Endothelial cell of umbilical vein (primary cell): ENCODE measurements around the gene ZNF618. TPM values are rescaled to one million over a fixed set of nuclear protein-coding genes. Genes with fewer than 3 reads are reported as not detected.

Experiments
- BruUV-seq: library from RNA; stranded (reverse); fragments of 400-500 nt; replicated peaks from 2 replicates; lab custom pipeline; 2021; lab: Mats Ljungman, UMichigan
- CTCF ChIA-PET: fragments of 300-600, 350-600 bp; sonication (Branson Sonifier 250); formaldehyde crosslinking; loops from one replicate; lab custom pipeline; 2021; ENCODE audit warnings: antibody characterized with exemption, inconsistent platforms; lab: Charles Lee
- POLR2A ChIA-PET: fragments of 300-600, 350-600 bp; sonication (Branson Sonifier 250); formaldehyde crosslinking; loops from one replicate; lab custom pipeline; 2021; ENCODE audit warnings: antibody characterized with exemption, inconsistent platforms; lab: Charles Lee
- DNase-seq: peaks from one replicate; pipeline ENCODE4 v3.0.0-alpha.2; 2011; ENCODE audit warnings: low read depth, low spot score
- FAIRE-seq: peaks from 2 replicates; lab custom pipeline; 2011; peaks lifted over from hg19 to GRCh38; lab: Jason Lieb, UNC
- H2AFZ ChIP-seq: 2 replicates; pipeline ENCODE4 v1.6.0; 2012; ENCODE audit warnings: low read depth, low read length, control low read depth, inconsistent platforms
- H3K27ac ChIP-seq: 2 replicates; pipeline ENCODE4 v1.5.1; 2011; ENCODE audit warnings: low read depth, mild to moderate bottlenecking, control low read depth, low read length, moderate library complexity; ENCODE audit not compliant: insufficient read depth
- H3K27me3 ChIP-seq, 2 experiments: 2 replicates each; pipeline versions ENCODE4 v1.6.0 to v1.6.1; 2011; ENCODE audit warnings: low read length in 2 of 2, mixed read lengths in 1 of 2; ENCODE audit not compliant: control insufficient read depth in 2 of 2, insufficient read depth in 2 of 2
- H3K36me3 ChIP-seq, 2 experiments: 2 replicates in 1 of 2; 3 replicates in 1 of 2; pipeline ENCODE4 v1.5.1; 2011; ENCODE audit warnings: low read length in 2 of 2, mild to moderate bottlenecking in 1 of 2, moderate library complexity in 1 of 2; ENCODE audit not compliant: control insufficient read depth in 2 of 2, insufficient read depth in 2 of 2; ENCODE audit errors: extremely low read depth in 1 of 2
- H3K4me1 ChIP-seq: 3 replicates; pipeline ENCODE4 v1.5.1; 2011; ENCODE audit warnings: mild to moderate bottlenecking, low read length; ENCODE audit not compliant: control insufficient read depth, insufficient read depth; ENCODE audit errors: extremely low read depth
- H3K4me2 ChIP-seq: 2 replicates; pipeline ENCODE4 v1.6.1; 2011; ENCODE audit warnings: low read length, control low read depth, mixed read lengths; ENCODE audit not compliant: insufficient read depth
- H3K4me3 ChIP-seq, 3 experiments: fragments of 200-600 bp in 1 of 3; sonication (generic), shearing (Covaris generic) in 1 of 3; replicated peaks in 1 of 3; 2 replicates each; pipeline ENCODE4 v1.5.1; 2011 to 2016; ENCODE audit warnings: control low read depth in 3 of 3, low read length in 3 of 3, mild to moderate bottlenecking in 2 of 3, inconsistent platforms in 1 of 3, low read depth in 1 of 3, moderate library complexity in 1 of 3; ENCODE audit not compliant: insufficient read depth in 1 of 3
- H3K79me2 ChIP-seq: 2 replicates; pipeline ENCODE4 v1.6.0; 2012; ENCODE audit warnings: low read length, inconsistent platforms; ENCODE audit not compliant: control insufficient read depth, insufficient read depth
- H3K9ac ChIP-seq: replicated peaks from 2 replicates; pipeline ENCODE3; 2011; ENCODE audit warnings: low read length, control low read depth; ENCODE audit not compliant: insufficient read depth; ENCODE audit errors: extremely low read depth
- H3K9me1 ChIP-seq: replicated peaks from 3 replicates; pipeline ENCODE4 v1.6.0; 2011; ENCODE audit warnings: mild to moderate bottlenecking, low read length; ENCODE audit not compliant: control insufficient read depth, insufficient read depth; ENCODE audit errors: extremely low read depth
- H3K9me3 ChIP-seq: replicated peaks from 2 replicates; pipeline ENCODE4 v1.5.1; 2012; ENCODE audit warnings: low read length, inconsistent platforms; ENCODE audit not compliant: control insufficient read depth, insufficient read depth
- H4K20me1 ChIP-seq: replicated peaks from 2 replicates; pipeline ENCODE3; 2011; ENCODE audit warnings: mild to moderate bottlenecking, low read length; ENCODE audit not compliant: control insufficient read depth, insufficient read depth; ENCODE audit errors: extremely low read depth
- EZH2 ChIP-seq: IDR thresholded peaks from 2 replicates; pipeline ENCODE4 v1.6.1; 2012; ENCODE audit warnings: borderline replicate concordance, low read depth, mild to moderate bottlenecking, moderate library complexity, low read length, inconsistent platforms; ENCODE audit not compliant: severe bottlenecking
- FOS ChIP-seq: IDR thresholded peaks from 2 replicates; pipeline ENCODE4 v1.6.1; 2011; ENCODE audit warnings: mild to moderate bottlenecking, low read length, moderate library complexity, borderline replicate concordance; ENCODE audit not compliant: insufficient read depth
- GATA2 ChIP-seq: IDR thresholded peaks from 2 replicates; pipeline ENCODE4 v1.7.0; 2011; ENCODE audit warnings: low read depth, mild to moderate bottlenecking, moderate library complexity, mixed read lengths, low read length; ENCODE audit not compliant: insufficient read length, insufficient read depth
- JUN ChIP-seq: IDR thresholded peaks from 2 replicates; pipeline ENCODE4 v1.6.1; 2011; ENCODE audit warnings: borderline replicate concordance, low read depth; ENCODE audit not compliant: insufficient read length, insufficient read depth
- MAX ChIP-seq: IDR thresholded peaks from 2 replicates; pipeline ENCODE4 v1.6.1; 2011; ENCODE audit not compliant: insufficient read depth, insufficient read length
- MYC ChIP-seq: IDR thresholded peaks from one replicate; pipeline ENCODE4 v1.6.1; 2011; ENCODE audit warnings: mild to moderate bottlenecking, low read depth, low read length
- POLR2A ChIP-seq: IDR thresholded peaks from 2 replicates; pipeline ENCODE4 v1.6.1; 2012; ENCODE audit warnings: low read depth, mild to moderate bottlenecking, control low read depth, low read length
- POLR2AphosphoS5 ChIP-seq: IDR thresholded peaks from 2 replicates; pipeline ENCODE4 v1.6.1; 2012; ENCODE audit warnings: low read depth, mild to moderate bottlenecking, control low read depth, low read length, moderate library complexity; ENCODE audit not compliant: insufficient read depth
- dilution Hi-C: fragments of 300-500 bp; cut with MboI; formaldehyde crosslinking; loops from one replicate; pipeline ENCODE4 v1.15.0; 2019; ENCODE audit warnings: low sequenced_read_pairs; ENCODE audit not compliant: extremely low pct_ligation_motif_present
- intact Hi-C: fragments of 100-400 bp; cut with micrococcal nuclease; formaldehyde crosslinking; loops from one replicate; pipeline ENCODE4 v1.10.0; 2022
- polyA plus RNA-seq, 4 experiments: library from polyadenylated mRNA; depleted of rRNA in 3 of 4; stranded (reverse) in 3 of 4; unstranded in 1 of 4; fragments of >200 nt; gene quantifications; 2 replicates each; pipeline versions ENCODE4 v1.2.1 to v1.2.3, GENCODE V29; 2011 to 2012; ENCODE audit warnings: missing spikeins in 1 of 4
- total RNA-seq: library from RNA; stranded (reverse); gene quantifications from 2 replicates; pipeline ENCODE4 v1.2.3, GENCODE V29; 2021
- TF ChIP-seq, protein P1 (sequence below), 2 donors: IDR thresholded peaks; 1 replicate in 1 of 2; 2 replicates in 1 of 2; pipeline ENCODE4 v1.5.1; 2011; ENCODE audit warnings: low read length in 2 of 2, mild to moderate bottlenecking in 2 of 2, moderate library complexity in 2 of 2, control low read depth in 1 of 2, inconsistent platforms in 1 of 2, low read depth in 1 of 2; ENCODE audit not compliant: insufficient read depth in 1 of 2; ENCODE audit errors: extremely low read depth in 1 of 2

Gene ZNF618
- total and polyA plus RNA-seq, 2 donors (not counting 3 experiments of a cell fraction or from before 2014, with no cell fraction given): 22.6 to 80.3 TPM

DNA sequence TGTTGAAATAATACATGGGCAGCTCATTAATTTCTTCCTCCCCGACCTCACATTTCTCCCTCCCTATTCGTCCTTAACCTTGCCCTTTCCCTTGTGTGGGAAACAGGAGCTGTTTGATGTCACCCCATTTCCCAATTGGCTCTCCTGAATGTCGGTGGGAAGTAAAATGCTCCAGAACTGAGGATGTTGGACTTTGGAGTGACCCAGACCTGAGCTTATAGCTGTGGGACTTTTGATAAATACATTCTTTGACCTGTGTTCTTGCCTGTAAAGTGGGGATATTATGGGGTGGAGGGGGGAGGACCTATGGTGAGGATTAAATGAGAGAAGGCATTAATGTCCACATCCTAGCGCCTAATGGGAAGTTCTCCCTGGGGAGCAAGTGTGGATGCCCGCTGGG lies 91.3 kb downstream of the ZNF618 start:
- H3K27ac ChIP-seq: no peak overlapping the region
- peaks cover 11% of the 10 kb centered on the region for H3K4me1 ChIP-seq
- TF ChIP-seq MYC (no peak), EZH2 (no peak), GATA2 (no peak), FOS (no peak), POLR2AphosphoS5 (no peak), POLR2A (no peak), JUN (no peak), MAX (no peak)
- TF ChIP-seq, protein P1, sequence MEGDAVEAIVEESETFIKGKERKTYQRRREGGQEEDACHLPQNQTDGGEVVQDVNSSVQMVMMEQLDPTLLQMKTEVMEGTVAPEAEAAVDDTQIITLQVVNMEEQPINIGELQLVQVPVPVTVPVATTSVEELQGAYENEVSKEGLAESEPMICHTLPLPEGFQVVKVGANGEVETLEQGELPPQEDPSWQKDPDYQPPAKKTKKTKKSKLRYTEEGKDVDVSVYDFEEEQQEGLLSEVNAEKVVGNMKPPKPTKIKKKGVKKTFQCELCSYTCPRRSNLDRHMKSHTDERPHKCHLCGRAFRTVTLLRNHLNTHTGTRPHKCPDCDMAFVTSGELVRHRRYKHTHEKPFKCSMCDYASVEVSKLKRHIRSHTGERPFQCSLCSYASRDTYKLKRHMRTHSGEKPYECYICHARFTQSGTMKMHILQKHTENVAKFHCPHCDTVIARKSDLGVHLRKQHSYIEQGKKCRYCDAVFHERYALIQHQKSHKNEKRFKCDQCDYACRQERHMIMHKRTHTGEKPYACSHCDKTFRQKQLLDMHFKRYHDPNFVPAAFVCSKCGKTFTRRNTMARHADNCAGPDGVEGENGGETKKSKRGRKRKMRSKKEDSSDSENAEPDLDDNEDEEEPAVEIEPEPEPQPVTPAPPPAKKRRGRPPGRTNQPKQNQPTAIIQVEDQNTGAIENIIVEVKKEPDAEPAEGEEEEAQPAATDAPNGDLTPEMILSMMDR (IDR thresholded peaks at IDR 0.05; ENCODE audit: extremely low read depth in 1 of 2, insufficient read depth in 1 of 2, low read depth in 1 of 2, low read length in 2 of 2): no peak
- peaks cover 75% of the 10 kb centered on the region for H3K79me2 ChIP-seq
- no peaks in the 10 kb centered on the region for H3K9me1 ChIP-seq
- H3K4me2 ChIP-seq: no peak overlapping the region
- no TSS peak for BruUV-seq
- ChIA-PET POLR2A (no interaction called here), CTCF (interaction anchor here (0.8 kb wide), 1 partner anchor 24 kb away, joined by 3 read pairs; no protein-coding TSS in a partner anchor)
- no peaks in the 10 kb centered on the region for H4K20me1 ChIP-seq
- intact Hi-C loops (no loop called here), dilution Hi-C loops (no loop called here)
- peaks cover 0 to 18% of the 10 kb centered on the region in 2 experiments for H3K36me3 ChIP-seq
- H3K27me3 ChIP-seq: no peaks in the 10 kb centered on the region
- no peak overlapping the region for H3K9ac ChIP-seq
- H3K9me3 ChIP-seq: no peaks in the 10 kb centered on the region
- FAIRE-seq (no peak), DNase-seq (no peak)
- no peak overlapping the region for H3K4me3 ChIP-seq
- no peak overlapping the region for H2AFZ ChIP-seq
